Measurements from ENCODE around the gene HSBP1L1.

DNA sequence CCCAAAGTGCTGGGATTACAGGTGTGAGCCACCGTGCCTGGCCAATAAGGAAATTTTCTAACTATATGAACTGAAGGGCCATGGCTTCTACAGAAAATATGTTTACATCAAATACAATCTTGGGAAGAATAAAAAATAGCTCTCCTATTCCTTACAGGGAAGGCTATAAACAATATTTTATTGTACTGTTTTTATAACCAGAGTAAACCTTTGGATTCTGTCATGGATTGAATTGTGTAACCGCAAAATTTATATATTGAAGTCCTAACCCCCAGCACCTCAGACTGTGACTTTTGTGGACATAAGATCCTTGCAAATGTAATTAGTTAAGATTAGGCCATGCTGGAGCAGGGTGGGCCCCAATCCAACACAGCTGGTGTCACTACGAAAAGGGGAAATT, 8.3 kb downstream of the HSBP1L1 start:
- TF ChIP-seq, protein P1, sequence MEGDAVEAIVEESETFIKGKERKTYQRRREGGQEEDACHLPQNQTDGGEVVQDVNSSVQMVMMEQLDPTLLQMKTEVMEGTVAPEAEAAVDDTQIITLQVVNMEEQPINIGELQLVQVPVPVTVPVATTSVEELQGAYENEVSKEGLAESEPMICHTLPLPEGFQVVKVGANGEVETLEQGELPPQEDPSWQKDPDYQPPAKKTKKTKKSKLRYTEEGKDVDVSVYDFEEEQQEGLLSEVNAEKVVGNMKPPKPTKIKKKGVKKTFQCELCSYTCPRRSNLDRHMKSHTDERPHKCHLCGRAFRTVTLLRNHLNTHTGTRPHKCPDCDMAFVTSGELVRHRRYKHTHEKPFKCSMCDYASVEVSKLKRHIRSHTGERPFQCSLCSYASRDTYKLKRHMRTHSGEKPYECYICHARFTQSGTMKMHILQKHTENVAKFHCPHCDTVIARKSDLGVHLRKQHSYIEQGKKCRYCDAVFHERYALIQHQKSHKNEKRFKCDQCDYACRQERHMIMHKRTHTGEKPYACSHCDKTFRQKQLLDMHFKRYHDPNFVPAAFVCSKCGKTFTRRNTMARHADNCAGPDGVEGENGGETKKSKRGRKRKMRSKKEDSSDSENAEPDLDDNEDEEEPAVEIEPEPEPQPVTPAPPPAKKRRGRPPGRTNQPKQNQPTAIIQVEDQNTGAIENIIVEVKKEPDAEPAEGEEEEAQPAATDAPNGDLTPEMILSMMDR (conservative IDR thresholded peaks at IDR 0.05; ENCODE audit: low read depth, low read length), result no peak
- TF ChIP-seq EZH2 (IDR thresholded peaks at IDR 0.05; ENCODE audit: low read length, unreplicated experiment) (no peak), EZH2phosphoT487 (IDR thresholded peaks at IDR 0.05; ENCODE audit: borderline replicate concordance, low read length) (no peak)

Data from PC-3 (cell line).